PFSK-1 (cell line): ENCODE results near the gene HSPB1.

ENCODE experiments used
- POLR2AphosphoS5 ChIP-seq: IDR thresholded peaks from 2 replicates; pipeline ENCODE4 v1.6.1; 2012; ENCODE audit warnings: low read depth, mild to moderate bottlenecking, control low read depth, low read length, moderate library complexity
- TF ChIP-seq, protein P1 (sequence below), 2 experiments: IDR thresholded peaks; 2 replicates each; pipeline versions ENCODE4 v1.6.1 to v1.8.0; 2011 to 2012; ENCODE audit warnings: low read depth in 2 of 2, low read length in 2 of 2, control low read depth in 1 of 2, inconsistent platforms in 1 of 2, mild to moderate bottlenecking in 1 of 2, moderate library complexity in 1 of 2; ENCODE audit not compliant: insufficient read depth in 1 of 2

DNA sequence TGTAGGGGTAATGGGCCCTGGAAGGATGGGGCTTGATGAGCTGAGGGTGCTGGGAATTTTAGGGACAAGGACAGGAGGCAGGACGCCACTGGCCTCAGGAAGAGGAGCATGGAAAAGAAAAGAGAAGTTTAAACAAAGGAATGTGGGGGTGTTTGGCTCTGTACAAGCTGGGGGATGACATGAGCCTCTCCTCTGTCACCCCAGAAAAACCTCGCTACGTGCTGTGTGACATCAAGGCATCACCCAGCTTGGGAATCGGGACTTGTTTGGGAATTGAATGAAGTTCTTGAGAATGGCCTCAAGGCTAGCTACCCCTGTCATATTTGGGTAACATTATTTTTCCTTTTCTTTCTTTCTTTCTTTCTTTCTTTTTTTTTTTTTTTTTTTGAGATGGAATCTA lies 47.7 kb upstream of the HSPB1 start:
- no peak for TF ChIP-seq POLR2AphosphoS5
- TF ChIP-seq, protein P1, sequence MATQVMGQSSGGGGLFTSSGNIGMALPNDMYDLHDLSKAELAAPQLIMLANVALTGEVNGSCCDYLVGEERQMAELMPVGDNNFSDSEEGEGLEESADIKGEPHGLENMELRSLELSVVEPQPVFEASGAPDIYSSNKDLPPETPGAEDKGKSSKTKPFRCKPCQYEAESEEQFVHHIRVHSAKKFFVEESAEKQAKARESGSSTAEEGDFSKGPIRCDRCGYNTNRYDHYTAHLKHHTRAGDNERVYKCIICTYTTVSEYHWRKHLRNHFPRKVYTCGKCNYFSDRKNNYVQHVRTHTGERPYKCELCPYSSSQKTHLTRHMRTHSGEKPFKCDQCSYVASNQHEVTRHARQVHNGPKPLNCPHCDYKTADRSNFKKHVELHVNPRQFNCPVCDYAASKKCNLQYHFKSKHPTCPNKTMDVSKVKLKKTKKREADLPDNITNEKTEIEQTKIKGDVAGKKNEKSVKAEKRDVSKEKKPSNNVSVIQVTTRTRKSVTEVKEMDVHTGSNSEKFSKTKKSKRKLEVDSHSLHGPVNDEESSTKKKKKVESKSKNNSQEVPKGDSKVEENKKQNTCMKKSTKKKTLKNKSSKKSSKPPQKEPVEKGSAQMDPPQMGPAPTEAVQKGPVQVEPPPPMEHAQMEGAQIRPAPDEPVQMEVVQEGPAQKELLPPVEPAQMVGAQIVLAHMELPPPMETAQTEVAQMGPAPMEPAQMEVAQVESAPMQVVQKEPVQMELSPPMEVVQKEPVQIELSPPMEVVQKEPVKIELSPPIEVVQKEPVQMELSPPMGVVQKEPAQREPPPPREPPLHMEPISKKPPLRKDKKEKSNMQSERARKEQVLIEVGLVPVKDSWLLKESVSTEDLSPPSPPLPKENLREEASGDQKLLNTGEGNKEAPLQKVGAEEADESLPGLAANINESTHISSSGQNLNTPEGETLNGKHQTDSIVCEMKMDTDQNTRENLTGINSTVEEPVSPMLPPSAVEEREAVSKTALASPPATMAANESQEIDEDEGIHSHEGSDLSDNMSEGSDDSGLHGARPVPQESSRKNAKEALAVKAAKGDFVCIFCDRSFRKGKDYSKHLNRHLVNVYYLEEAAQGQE (IDR thresholded peaks at IDR 0.05; ENCODE audit: insufficient read depth in 1 of 2, low read depth in 2 of 2, low read length in 2 of 2), result no peak
